Right renal pelvis (tissue), 4 donors: ENCODE measurements around the gene EGR1. TPM values are rescaled to one million over a fixed set of nuclear protein-coding genes. Genes with fewer than 3 reads are reported as not detected.

Source experiments
- DNase-seq, 4 donors: peaks; one replicate each; pipeline ENCODE4 v3.0.0-alpha.2; 2013; ENCODE audit warnings: low read depth in 4 of 4, low spot score in 3 of 4, missing footprints in 1 of 4
- polyA plus RNA-seq, 4 donors: library from polyadenylated mRNA; unstranded; fragments of 120-200 nt; gene quantifications; one replicate each; pipeline ENCODE4 v1.2.1, GENCODE V29; 2013; ENCODE audit not compliant: insufficient read length in 4 of 4

EGR1 gene
- 100 to 1,000 TPM in 2 of 4 donors, 10 to 100 TPM in 2; 27.2 to 420 (median 157) TPM for polyA plus RNA-seq

DNA sequence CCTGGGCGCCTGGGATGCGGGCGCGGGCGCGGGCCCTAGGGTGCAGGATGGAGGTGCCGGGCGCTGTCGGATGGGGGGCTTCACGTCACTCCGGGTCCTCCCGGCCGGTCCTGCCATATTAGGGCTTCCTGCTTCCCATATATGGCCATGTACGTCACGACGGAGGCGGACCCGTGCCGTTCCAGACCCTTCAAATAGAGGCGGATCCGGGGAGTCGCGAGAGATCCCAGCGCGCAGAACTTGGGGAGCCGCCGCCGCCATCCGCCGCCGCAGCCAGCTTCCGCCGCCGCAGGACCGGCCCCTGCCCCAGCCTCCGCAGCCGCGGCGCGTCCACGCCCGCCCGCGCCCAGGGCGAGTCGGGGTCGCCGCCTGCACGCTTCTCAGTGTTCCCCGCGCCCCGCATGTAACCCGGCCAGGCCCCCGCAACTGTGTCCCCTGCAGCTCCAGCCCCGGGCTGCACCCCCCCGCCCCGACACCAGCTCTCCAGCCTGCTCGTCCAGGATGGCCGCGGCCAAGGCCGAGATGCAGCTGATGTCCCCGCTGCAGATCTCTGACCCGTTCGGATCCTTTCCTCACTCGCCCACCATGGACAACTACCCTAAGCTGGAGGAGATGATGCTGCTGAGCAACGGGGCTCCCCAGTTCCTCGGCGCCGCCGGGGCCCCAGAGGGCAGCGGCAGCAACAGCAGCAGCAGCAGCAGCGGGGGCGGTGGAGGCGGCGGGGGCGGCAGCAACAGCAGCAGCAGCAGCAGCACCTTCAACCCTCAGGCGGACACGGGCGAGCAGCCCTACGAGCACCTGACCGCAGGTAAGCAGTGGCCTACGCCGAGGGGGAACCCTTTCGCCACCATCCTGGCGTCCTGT lies at the start of gene EGR1:
EGR1 (plus strand) TSS at position 219 of the 864 bp plus-strand sequence; CDS start at position 502, 283 bp downstream.
- peak; percentile 87 to 92 (median 90) for DNase-seq

DNA sequence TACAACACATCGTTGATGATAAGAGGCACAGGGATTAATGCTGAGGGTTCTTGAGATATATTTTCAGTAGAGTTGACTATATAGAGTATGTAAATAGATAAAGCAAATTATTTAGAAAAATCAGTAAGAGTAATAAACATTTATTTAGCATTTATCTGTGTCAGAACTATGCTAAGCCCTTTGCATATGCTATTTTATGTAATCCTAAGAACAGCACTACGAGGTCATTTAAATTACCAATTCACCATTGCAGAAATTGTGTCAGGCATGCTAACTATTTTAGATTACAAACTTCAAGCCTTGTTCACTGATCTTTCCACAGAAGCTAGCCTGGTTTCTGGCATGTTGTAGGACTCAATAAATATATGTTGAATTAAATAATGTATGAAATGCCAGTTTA lies 46.8 kb upstream of the EGR1 start:
- DNase-seq: no peak

DNA sequence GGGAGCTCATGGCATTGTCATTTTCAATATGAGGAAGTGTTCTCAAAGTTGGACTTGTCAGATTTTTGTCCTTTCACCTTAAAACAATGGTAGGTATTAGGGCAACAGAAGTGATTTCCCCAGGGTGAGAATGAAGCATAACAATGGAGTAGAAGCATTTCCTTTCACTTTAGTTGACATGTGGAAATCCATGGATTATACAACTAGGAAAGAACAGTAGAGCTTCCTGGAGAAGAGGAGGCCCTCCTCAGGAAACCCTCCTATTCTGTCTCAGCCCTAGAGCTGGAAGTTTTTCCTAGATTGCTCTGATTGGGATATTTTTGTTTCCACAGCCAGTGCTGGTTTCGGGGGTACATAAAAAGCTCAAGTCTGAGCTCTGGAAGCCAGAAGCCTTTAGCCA lies 40.2 kb upstream of the EGR1 start:
- no peak for DNase-seq

DNA sequence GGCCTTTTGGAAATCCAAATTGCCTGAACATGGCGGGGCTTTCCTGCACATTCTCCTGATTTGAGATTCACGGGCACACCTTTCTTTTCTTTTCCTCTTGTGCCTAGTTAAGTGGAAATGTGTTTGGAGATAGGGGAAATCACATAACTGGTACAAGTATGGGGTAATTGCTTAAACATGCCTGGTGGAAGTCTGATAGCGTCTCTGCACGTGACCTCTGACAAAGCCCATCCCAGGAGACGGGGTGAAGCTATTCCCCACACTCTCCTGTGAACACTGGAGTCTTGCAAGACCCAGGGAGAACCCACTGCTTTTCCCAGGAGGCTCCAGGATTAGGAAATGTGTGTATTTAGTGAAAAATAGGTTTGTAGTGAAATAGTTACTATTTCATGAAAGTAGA lies 29.3 kb upstream of the EGR1 start:
- no peak for DNase-seq

DNA sequence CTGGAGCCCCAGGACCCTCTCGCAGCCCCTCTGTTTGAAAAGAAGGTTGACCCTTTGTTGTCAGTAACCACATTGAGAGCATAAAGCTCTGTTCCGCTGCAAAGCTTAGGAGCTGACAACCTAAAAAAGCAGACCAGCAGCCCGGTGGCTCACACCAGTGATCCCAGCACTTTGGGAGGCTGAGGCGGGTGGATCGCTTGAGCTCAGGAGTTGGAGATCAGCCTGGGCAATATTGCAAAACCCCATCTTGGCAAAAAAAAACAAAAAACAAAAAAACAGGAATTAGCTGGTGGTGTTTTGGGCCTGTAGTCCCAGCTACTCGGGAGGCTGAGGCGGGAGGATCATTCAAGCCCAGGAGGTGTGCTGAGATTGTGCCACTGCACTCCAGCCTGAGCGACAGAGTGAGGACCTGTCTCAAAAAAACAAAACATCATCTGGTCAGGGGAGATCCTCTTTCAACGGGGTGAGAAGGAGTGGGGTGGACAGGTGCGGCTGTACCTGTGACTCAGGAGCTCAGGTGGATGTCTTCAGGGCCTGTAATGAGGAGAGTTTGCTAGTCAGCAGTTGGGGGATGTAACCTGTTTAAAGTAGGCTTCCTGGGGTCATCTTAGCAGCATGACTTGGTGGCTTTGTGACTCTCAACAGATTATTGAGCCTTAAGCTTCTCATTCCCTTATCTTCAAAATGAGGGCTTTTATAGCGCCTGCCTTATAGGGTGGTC lies 27.1 kb upstream of the EGR1 start:
- DNase-seq: no peak

DNA sequence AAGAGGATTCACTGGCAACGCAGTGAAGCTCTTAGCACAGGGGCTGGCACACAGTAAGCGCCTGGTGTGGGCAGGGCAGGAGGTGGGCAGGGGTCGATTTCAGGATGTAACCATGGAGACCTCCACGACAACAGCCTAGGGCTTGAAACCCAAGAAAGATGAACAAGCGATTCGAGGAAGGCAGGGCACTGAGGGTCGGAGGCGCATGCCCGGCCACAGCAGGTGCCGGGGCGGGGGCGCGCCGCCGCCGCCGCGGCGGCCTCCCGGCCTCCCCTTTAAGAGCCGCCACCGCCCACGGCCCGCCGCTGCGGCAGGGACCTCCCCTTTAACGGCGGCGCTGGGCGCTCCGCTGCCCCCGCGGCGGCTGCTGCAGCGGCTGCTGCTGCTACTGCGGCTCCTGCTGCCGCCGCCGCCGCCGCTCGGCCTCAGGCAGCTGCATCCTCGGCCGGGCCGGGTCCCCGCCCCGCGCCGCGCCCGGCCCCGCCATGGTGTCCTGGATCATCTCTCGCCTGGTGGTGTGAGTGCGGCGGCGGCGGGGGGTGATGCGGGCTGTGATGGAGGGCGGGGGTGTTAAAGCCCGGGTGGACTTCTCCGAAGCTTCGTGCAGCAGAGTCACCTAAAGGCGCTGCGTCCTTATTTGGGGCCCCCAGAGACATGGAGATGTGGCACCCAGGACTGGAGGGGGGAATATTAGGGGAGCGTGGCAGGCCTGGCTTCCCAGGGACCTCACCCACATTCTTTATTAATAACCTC lies 26.4 kb upstream of the EGR1 start, which contains the start of gene REEP2:
REEP2 (plus strand) TSS at position 334 of the 753 bp plus-strand sequence; CDS start at position 486, 152 bp downstream.
- no peak for DNase-seq

DNA sequence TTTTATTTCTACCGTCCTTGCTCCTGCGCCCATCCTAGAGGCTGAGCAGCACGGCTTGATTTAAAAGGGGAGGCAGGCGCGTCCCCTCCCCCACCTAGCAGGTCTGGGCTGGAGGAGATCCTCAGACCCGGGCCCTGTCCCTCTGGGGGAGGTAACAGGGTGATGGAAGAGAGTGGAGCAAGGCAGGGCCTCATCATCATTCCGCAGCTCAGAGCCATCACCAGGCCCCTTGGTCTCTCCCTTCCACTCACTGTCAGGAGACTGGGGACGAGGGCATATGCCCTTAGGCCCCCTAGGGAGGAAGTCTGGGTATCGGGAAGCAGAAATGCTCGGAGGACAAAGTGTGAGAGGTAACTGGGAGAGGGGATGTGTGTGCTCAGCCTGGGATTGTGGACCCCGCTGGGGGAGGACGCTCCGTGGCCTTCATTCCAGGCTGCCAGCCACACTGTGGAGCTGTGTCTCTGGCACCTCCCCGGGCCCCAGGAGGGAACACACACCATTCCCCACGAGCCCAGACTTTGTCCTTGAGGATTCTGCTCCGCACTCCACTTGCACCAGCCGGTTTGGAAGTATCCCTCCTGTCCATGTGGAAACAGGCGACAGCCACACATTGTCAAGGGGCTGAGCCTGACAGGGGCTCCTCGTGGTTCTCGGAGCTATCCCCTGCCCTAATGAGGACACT lies 25.7 kb upstream of the EGR1 start:
- DNase-seq: no peak

DNA sequence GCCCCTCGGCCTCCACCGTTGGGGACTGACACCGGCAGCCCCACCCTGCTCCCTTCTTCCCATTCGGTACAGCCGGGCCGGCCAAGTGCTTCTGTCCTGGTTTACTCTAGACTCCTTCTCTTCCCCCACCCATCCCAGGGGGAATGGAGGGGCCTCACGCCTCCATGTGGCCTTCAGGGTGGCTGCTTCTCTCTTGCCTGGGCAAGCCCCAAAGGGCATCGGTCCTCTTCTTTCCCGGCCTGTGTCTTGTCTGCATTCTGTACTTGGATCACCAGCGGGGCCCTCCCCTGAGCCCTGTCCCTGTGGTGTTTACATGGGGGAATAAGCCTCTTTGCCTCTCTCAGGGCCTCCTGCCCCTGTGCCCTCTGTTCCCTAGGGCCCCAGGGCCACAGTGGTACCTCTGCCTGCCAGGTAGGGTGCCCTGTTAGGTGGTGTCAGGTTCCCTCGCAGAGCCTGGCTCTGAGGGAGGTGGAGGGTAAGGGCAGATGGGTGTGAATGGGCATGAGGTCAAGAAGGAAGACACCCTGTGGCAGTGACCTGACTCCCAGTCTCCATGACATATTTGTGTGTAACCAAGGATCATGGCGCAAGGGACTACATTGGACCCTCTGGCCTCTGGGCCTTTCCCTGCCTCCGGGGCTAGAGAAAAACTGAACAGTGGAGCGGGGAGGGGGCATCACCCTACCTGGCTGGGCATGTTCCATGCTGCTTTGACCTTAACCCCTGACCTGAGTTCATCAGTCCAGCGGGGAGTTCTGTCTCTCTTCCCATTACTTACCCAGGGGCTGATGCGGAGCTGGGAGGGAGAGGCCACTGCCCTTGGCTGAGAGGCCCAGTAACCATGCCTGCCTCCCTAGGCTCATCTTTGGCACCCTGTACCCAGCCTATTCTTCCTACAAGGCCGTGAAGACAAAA lies 24.9 kb upstream of the EGR1 start:
- DNase-seq: no peak

DNA sequence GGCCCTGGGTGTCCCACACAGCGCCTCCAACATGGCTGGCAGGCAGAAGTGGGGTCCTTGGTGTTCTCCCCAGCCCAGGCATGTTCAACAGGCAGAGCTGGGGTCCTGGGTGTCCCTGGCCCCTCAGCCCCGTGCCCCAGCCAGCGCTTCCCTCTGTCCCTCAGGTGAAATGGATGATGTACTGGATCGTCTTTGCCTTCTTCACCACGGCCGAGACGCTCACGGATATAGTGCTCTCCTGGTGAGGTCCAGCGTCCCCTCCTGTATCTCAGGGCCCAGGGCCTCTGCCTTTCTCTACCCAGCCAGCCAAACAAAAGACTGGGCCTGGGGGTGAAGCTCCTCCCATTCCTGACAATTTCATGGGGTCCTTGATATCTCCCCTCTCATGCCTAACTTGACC lies 24.1 kb upstream of the EGR1 start:
- DNase-seq: no peak

DNA sequence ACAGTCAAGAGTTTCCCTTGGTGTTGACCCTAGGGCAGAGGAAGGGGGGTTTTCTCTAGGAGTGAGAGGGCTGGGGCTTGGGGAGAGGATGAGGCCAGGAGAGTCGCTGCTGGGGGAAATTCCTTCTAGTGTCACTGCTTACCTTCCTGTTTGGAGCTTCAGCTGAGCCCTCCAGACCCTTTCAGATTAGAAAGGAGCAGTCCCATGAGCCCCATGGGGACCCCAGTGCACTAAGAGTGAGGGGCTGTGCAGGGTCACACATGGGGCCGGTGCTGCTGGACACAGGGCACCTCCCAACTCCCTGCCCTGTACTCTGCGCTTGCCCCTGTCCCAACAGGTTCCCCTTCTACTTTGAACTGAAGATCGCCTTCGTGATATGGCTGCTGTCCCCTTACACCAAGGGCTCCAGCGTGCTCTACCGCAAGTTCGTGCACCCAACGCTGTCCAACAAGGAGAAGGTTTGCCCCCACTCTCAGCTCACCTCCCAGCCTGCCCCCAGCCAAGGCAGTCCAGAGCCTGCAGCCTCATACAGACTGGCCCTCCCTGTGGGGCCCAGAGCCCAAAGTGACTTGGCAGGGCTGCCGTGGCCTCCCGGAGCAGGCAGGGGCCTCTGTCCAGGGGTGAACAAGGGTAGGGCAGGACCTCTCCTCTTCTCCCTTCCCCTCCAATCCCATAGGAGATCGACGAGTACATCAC lies 21.1 kb upstream of the EGR1 start:
- DNase-seq: no peak

DNA sequence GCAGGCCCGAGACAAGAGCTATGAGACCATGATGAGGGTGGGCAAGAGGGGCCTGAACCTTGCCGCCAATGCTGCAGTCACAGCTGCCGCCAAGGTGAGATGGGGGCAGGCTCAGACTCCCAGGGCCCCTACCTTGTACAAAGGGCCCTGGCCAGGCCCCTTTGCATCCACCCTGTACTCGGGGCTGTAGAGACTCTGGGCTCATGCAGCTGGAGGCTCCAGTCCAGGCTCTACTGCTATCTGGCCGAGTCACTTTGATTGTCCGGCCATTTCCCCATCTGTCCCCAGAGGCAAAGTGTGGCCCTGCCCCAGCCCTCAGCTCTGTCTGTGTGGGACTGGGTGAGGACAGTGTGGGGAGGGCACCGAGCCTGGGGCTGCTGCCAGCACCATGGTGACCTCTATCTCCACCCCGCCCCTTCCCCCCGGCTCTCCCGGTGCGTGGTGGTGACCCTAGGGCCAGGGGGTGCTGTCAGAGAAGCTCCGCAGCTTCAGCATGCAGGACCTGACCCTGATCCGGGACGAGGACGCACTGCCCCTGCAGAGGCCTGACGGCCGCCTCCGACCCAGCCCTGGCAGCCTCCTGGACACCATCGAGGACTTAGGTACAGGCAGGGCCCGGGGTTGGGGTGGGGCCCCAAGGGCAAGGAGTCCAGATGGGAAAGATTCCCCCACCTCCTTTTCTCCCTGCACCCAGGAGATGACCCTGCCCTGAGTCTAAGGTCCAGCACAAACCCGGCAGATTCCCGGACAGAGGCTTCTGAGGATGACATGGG lies 20.3 kb upstream of the EGR1 start:
- no peak for DNase-seq

DNA sequence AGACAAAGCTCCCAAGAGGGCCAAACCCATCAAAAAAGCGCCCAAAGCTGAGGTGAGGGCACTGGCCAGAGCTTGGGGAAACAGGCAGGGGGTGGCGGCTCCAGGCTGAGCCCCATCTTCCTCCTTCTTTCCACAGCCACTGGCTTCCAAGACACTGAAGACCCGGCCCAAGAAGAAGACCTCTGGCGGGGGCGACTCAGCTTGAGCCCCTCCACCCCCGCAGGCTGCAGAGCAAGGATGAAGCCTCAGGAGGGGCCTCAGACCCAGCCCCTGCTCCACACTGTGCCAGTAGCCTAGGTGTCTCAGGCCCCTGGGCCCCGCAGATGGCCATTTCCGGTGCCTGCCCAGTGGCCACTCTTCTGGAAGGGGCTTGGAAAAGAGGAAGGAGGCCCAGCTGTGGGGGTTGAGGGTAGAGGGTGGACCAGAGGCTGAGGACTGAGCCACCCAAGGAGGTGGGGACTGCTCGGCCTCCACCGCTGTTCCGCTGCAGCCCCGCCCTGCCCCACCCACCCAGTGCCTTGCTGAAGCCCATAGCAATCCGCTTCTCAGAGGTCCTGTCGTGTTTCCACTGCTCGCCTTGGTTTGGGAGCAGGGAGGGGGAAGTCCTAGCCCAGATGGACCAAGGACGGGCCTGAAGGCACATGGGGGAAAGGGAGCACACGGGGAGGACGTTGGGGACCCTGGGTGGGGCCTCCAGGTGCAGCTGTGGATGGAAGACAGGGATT lies 19.6 kb upstream of the EGR1 start:
- no peak for DNase-seq

DNA sequence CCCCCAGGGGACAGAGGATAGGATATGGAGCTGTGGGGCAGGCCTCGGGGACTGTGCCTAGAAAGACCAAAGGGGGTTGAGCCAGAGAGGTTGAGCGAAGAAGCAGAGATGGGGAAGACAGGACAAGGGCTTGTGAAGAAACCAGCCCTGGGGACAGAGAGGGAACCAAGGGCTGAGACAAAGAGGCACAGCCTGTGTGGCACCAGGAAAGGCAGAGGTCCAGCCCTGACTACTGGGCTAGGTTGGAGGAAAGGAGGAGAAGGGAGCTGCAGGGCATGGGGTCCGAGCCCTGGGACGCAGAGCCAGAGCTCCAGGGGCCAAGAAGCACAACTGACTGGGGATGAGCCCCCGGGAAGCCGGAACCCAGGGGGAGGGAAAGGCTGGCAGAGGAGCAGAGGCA lies 17.2 kb upstream of the EGR1 start:
- no peak for DNase-seq

DNA sequence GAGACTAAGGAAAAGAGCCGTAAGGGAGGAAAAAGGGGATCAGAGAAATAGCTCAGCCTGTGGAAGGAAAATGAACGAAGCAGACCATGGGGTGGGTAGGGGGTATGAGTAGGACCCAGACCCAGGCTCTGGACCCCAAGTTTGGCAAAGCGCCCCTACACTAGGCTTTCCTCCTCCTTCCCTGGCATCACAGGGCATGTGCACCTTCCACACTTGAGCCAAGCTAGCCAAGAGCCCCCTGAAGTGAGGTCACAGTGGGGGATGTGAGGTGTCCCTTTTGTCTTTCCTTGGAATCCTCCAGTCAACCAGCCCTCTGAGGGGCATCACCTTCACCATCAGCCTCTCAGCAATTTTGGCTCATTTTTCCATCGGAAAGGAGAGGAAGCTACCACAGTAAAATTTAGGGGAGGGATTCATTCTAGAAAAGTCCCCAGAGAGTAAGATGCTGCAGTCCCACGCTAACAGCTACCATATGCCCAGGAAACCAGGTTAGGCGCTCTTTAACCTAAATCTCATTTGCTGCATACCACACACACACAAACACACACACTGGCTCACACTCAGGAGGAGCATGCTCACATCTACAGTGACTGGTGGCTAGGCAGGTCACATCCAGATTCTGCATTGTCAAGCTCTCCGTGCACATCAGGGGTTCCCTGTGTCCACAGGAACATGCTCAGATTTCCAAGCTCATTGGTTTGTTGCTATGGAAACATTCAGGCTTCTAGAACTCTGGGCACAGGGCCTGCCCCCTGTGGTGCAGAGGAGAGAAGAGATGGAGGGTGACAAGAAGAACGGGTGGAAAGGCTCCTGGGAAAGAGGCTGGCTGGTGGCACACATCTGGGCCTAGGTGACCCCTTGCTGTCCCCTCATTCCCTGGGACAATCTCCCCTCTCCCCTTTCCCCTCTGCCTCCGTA lies 16.5 kb upstream of the EGR1 start:
- no peak for DNase-seq

DNA sequence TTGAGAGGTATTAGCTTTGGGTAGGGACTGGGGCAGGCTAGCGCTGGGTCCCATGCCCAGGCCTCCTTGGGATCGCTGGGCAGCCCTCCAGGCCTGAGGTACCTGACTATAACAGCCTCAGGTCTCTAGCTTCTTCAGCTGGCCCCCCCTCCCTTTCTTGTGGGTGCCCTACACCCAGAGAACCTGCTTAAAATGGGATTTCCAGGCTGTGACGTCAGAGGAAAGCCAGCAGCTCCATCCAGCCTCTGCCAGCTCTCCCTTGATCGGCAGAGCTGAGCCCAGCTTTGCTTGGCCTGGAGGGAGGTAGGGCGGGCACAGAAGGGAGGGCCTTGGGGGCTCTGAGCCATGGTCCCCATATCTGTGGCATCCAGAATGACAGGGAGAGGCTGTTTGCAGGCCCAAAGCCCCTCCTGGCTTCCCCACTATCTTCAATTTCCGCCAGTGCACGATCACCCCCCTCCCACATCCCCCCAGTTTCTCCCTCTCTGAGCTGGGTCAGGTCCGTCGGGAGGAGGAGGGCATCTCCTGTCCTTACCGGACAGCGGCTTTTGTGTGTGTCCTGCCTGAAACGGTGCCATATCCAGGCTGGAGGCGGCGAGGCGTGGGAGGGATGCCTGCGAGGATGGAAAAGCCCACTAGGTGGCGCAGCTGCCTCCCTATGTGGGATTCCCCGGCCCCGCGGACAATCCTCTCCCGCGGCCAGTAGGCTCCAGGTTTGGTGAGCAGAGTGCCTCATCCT lies 15.6 kb upstream of the EGR1 start:
- DNase-seq: peak in 2 of 4 donors; percentile 68 to 83

DNA sequence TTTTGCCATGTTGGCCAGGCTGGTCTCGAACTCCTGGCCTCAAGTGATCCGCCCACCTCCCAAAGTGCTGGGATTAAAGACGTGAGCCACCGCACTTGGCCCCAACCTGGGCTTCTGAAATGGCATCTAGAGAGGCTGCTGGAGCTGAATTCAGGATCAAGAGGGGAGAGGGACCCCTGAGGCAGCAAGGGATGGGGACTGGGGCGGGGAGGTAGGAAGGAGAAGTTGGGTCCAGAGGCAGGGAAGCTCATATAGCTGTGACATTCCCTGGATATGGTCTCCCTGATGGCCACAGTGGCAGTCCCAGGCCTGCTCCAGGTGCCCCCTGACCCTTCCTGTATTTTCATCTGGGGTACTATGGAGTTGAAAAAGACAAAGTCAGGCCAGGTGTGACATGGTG lies 14.3 kb upstream of the EGR1 start:
- no peak for DNase-seq
